Loucy (cell line): Measurements from ENCODE around the gene CYBB.

Experiments
- H2AFZ ChIP-seq: fragments of 200-600 bp; sonication (generic); 2 replicates; pipeline ENCODE4 v1.6.0; 2016; ENCODE audit warnings: antibody characterized with exemption, mild to moderate bottlenecking, low read length, moderate library complexity
- H3F3A ChIP-seq: fragments of 200-600 bp; 2 replicates; pipeline ENCODE4 v1.6.0; 2016; ENCODE audit warnings: antibody characterized with exemption, low read depth, mild to moderate bottlenecking
- H3K27me3 ChIP-seq: fragments of 200-600 bp; sonication (generic); 2 replicates; pipeline ENCODE4 v1.6.1; 2014; ENCODE audit warnings: low read length, mild to moderate bottlenecking; ENCODE audit not compliant: insufficient read depth, poor library complexity, severe bottlenecking
- H3K36me3 ChIP-seq: fragments of 200-600 bp; sonication (generic); 2 replicates; pipeline ENCODE4 v1.6.1; 2016; ENCODE audit warnings: low read length; ENCODE audit not compliant: insufficient read depth
- H3K4me1 ChIP-seq: fragments of 200-600 bp; sonication (generic); 2 replicates; pipeline ENCODE4 v1.5.1; 2014; ENCODE audit warnings: low read length, mild to moderate bottlenecking; ENCODE audit not compliant: insufficient read depth, poor library complexity, severe bottlenecking
- H3K4me2 ChIP-seq: fragments of 200-600 bp; sonication (generic); 2 replicates; pipeline ENCODE4 v1.6.0; 2014; ENCODE audit warnings: antibody characterized with exemption, low read length, low read depth, mild to moderate bottlenecking; ENCODE audit not compliant: poor library complexity, severe bottlenecking
- H3K4me3 ChIP-seq: fragments of 200-600 bp; sonication (generic); 2 replicates; pipeline ENCODE4 v1.5.1; 2014; ENCODE audit warnings: low read length, mild to moderate bottlenecking, mixed read lengths; ENCODE audit not compliant: poor library complexity, severe bottlenecking
- H3K79me2 ChIP-seq: fragments of 200-600 bp; sonication (generic); 2 replicates; pipeline ENCODE4 v1.6.1; 2014; ENCODE audit warnings: low read length; ENCODE audit not compliant: insufficient read depth
- H3K9ac ChIP-seq: fragments of 200-600 bp; sonication (generic); 2 replicates; pipeline ENCODE4 v1.6.0; 2014; ENCODE audit warnings: mild to moderate bottlenecking, low read depth, low read length, moderate library complexity; ENCODE audit not compliant: poor library complexity, severe bottlenecking
- H3K9me2 ChIP-seq: fragments of 200-600 bp; sonication (generic); replicated peaks from 2 replicates; pipeline ENCODE4 v1.6.1; 2016; ENCODE audit warnings: low read depth, low read length, mixed read lengths
- H3K9me3 ChIP-seq: fragments of 200-600 bp; sonication (generic); 2 replicates; pipeline ENCODE4 v1.6.1; 2014; ENCODE audit warnings: mild to moderate bottlenecking, antibody characterized with exemption, low read length, low read depth; ENCODE audit not compliant: insufficient read depth
- H4K20me1 ChIP-seq: fragments of 200-600 bp; sonication (generic); 2 replicates; pipeline ENCODE4 v1.6.0; 2014; ENCODE audit warnings: antibody characterized with exemption, low read length, mild to moderate bottlenecking; ENCODE audit not compliant: insufficient read depth, poor library complexity, severe bottlenecking
- EZH2phosphoT487 ChIP-seq: fragments of 200-600 bp; IDR thresholded peaks from 2 replicates; pipeline ENCODE4 v1.6.1; 2018; ENCODE audit warnings: antibody characterized with exemption, mild to moderate bottlenecking, moderate library complexity, borderline replicate concordance
- TF ChIP-seq, protein P1 (sequence below): fragments of 200-600 bp; sonication (generic); conservative IDR thresholded peaks from 2 replicates; pipeline ENCODE4 v1.5.1; 2014; ENCODE audit warnings: mild to moderate bottlenecking, antibody characterized with exemption, low read length

Gene CYBB

DNA sequence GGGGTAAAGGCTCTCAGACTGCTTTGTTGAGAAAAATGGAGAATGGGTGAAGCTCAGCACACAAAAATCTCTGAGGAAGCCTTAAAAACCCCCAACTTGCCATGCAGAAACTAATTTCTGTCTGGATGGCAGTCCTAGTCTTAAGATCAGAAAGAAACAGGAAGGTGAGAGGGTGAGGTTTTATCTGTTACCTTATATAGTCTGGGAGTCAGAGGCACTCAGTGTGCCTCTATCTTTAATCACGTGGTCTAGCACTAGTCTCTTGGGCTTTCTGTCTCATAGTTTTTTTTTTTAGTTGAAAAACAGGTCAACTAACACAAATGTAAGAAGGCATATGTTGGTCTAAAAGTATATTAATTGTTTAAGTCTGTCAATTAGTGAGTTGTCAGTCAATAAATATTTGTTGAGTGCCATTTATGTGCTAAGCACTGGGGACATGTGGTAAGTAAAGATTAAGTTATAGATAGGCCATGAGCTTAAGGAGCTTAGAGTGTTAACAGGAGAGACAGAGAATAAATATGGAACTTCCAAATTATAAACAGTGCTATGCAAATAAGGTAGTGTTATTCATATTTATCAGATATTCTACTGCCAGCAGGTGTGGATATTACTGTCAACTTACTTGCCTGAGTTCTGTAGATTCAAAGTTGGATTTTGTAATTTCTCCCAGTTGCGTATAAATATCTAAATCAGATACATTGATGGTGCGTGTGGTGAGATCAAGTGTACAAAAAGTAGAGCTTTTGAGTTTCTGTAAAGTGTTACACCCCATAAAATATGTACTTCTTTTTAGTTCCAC is 7.0 kb downstream of the CYBB start:
- H3K9ac ChIP-seq, result peak overlapping the region; percentile 50
- H3K79me2 ChIP-seq, result no peaks in the 10 kb centered on the region
- peak overlapping the region; percentile 64 for H3K4me2 ChIP-seq
- H3K36me3 ChIP-seq, result no peaks in the 10 kb centered on the region
- TF ChIP-seq, protein P1, sequence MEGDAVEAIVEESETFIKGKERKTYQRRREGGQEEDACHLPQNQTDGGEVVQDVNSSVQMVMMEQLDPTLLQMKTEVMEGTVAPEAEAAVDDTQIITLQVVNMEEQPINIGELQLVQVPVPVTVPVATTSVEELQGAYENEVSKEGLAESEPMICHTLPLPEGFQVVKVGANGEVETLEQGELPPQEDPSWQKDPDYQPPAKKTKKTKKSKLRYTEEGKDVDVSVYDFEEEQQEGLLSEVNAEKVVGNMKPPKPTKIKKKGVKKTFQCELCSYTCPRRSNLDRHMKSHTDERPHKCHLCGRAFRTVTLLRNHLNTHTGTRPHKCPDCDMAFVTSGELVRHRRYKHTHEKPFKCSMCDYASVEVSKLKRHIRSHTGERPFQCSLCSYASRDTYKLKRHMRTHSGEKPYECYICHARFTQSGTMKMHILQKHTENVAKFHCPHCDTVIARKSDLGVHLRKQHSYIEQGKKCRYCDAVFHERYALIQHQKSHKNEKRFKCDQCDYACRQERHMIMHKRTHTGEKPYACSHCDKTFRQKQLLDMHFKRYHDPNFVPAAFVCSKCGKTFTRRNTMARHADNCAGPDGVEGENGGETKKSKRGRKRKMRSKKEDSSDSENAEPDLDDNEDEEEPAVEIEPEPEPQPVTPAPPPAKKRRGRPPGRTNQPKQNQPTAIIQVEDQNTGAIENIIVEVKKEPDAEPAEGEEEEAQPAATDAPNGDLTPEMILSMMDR, result no peak
- TF ChIP-seq EZH2phosphoT487, result no peak
- H3K4me1 ChIP-seq, result peaks cover 29% of the 10 kb centered on the region
- H4K20me1 ChIP-seq, result no peaks in the 10 kb centered on the region
- no peaks in the 10 kb centered on the region for H3K27me3 ChIP-seq
- no peaks in the 10 kb centered on the region for H3F3A ChIP-seq
- peak overlapping the region; percentile 53 for H3K4me3 ChIP-seq
- no peaks in the 10 kb centered on the region for H3K9me2 ChIP-seq
- no peaks in the 10 kb centered on the region for H3K9me3 ChIP-seq
- no peak overlapping the region for H2AFZ ChIP-seq

DNA sequence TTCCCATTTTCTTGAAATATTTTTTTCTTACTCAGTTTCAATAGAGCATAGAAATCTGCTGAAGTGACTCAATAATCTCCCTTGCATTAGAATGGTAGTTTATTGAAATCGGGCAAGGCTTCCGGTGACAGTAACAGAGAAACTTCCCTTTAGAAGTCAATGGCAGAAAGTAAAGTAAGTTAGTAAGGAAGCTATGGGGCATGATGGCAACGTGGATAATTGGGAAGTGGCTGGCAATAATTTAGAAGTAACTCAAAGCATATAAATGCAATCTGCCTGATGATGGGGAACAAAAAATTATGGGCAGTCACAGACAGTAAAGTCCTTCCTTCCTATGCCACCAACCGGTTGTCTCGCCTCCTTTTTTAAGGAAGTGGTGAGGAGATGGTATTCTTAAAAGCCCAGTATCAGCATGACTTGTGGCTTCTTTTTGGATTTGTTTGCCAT is 7.6 kb downstream of the CYBB start:
- H3K36me3 ChIP-seq, result no peaks in the 10 kb centered on the region
- peak overlapping the region; percentile 64 for H3K4me2 ChIP-seq
- H3K9me2 ChIP-seq, result no peaks in the 10 kb centered on the region
- TF ChIP-seq EZH2phosphoT487, result no peak
- TF ChIP-seq, protein P1, result no peak
- H3K4me3 ChIP-seq, result no peak overlapping the region
- H3K9me3 ChIP-seq, result no peaks in the 10 kb centered on the region
- peaks cover 29% of the 10 kb centered on the region for H3K4me1 ChIP-seq
- H3F3A ChIP-seq, result no peaks in the 10 kb centered on the region
- H2AFZ ChIP-seq, result no peak overlapping the region
- H4K20me1 ChIP-seq, result no peaks in the 10 kb centered on the region
- no peaks in the 10 kb centered on the region for H3K79me2 ChIP-seq
- H3K27me3 ChIP-seq, result no peaks in the 10 kb centered on the region
- no peak overlapping the region for H3K9ac ChIP-seq

DNA sequence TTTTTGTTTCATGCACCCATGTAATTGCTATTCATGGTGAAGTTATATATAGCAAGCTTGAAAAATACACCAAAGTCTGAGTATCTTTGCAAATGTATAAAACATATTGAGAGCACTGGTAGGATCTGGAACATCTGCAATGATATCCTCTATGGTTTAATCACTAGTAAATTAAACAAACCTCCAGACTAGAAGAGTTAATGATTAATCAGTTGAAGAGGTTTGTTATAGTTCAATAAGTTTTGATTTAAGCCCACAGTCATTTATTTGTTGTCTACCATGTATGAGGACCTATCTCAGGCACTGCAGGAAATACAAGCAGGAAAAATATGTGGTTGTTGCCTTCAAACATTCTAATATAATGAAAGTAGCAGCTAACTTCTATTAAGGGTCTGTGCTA is 16.5 kb downstream of the CYBB start:
- TF ChIP-seq, protein P1, result no peak
- no peak for TF ChIP-seq EZH2phosphoT487
- Histone ChIP-seq H3K4me1 (peaks cover 10% of the 10 kb centered on the region), H3K27me3 (no peaks in the 10 kb centered on the region), H3K4me2 (no peak overlapping the region), H3K9me2 (no peaks in the 10 kb centered on the region), H3K4me3 (no peak overlapping the region), H3F3A (no peaks in the 10 kb centered on the region), H4K20me1 (no peaks in the 10 kb centered on the region), H3K9ac (no peak overlapping the region), H3K79me2 (no peaks in the 10 kb centered on the region), H3K9me3 (no peaks in the 10 kb centered on the region), H3K36me3 (no peaks in the 10 kb centered on the region), H2AFZ (no peak overlapping the region)
